ENCODE measurements around the gene NUP133. TPM values are rescaled to one million over a fixed set of nuclear protein-coding genes. Genes with fewer than 3 reads are reported as not detected.
"Not testable (repeated sequence)": the region's sequence is repeated elsewhere in the genome, so short reads cannot be mapped to it uniquely, and the experiment has no call there.

NUP133 gene
- total RNA-seq, 1 donor from 2014 or later = 9.3 TPM

GRCh38 chr1:229407206-229408026 lies 100.7 kb downstream of the NUP133 start:
- no peak for TF ChIP-seq CTCF (IDR thresholded peaks at IDR 0.05)
- no peaks in the 10 kb centered on the region for H3K9me3 ChIP-seq
- no peaks in the 10 kb centered on the region for H3K36me3 ChIP-seq
- H3K27ac ChIP-seq = no peak overlapping the region
- intact Hi-C loops (cut with DNase I) = no loop called here
- H3K4me3 ChIP-seq = peak overlapping the region; percentile 40 to 62
- no peaks in the 10 kb centered on the region for H3K27me3 ChIP-seq
- DNase-seq (ENCODE audit: low spot score in 2 of 2) = no peak
- H3K4me1 ChIP-seq = peaks cover 14 to 35% of the 10 kb centered on the region in 2 donors

- no peak for TF ChIP-seq CTCF (IDR thresholded peaks at IDR 0.05)
- Histone ChIP-seq H3K27ac (no peak overlapping the region), H3K4me1 (peaks cover 14 to 35% of the 10 kb centered on the region in 2 donors), H3K36me3 (no peaks in the 10 kb centered on the region), H3K27me3 (no peaks in the 10 kb centered on the region), H3K9me3 (no peaks in the 10 kb centered on the region), H3K4me3 (peak overlapping the region; percentile 40 to 62)
- DNase-seq (ENCODE audit: low spot score in 2 of 2) = no peak
- intact Hi-C loops (cut with DNase I) = no loop called here
Observed at GRCh38 chr1:229406798-229407197, 101.3 kb downstream of the NUP133 start.

- Histone ChIP-seq H3K27me3 (no peaks in the 10 kb centered on the region), H3K27ac (no peak overlapping the region), H3K9me3 (no peaks in the 10 kb centered on the region), H3K4me3 (no peak overlapping the region), H3K36me3 (no peaks in the 10 kb centered on the region), H3K4me1 (peaks cover 8 to 14% of the 10 kb centered on the region in 2 donors)
- no peak for TF ChIP-seq CTCF (IDR thresholded peaks at IDR 0.05)
- intact Hi-C loops (cut with DNase I) = no loop called here
- DNase-seq (ENCODE audit: low spot score in 2 of 2) = no peak
Observed at GRCh38 chr1:229403573-229403972, 104.6 kb downstream of the NUP133 start.

- Histone ChIP-seq H3K4me1 (peaks cover 8 to 9% of the 10 kb centered on the region in 2 donors), H3K27me3 (no peaks in the 10 kb centered on the region), H3K4me3 (no peak overlapping the region), H3K36me3 (no peaks in the 10 kb centered on the region), H3K27ac (no peak overlapping the region), H3K9me3 (no peaks in the 10 kb centered on the region)
- intact Hi-C loops (cut with DNase I) = no loop called here
- no peak for TF ChIP-seq CTCF (IDR thresholded peaks at IDR 0.05)
- no peak for DNase-seq (ENCODE audit: low spot score in 2 of 2)
Observed at GRCh38 chr1:229402993-229403392, 105.1 kb downstream of the NUP133 start.

GRCh38 chr1:229402329-229402728 lies 105.8 kb downstream of the NUP133 start:
- DNase-seq (ENCODE audit: low spot score in 2 of 2); H3K27ac ChIP-seq; H3K4me3 ChIP-seq; H3K4me1 ChIP-seq; H3K27me3 ChIP-seq; intact Hi-C loops (cut with DNase I); H3K9me3 ChIP-seq; H3K36me3 ChIP-seq: not testable (repeated sequence)

- no peaks in the 10 kb centered on the region for H3K4me1 ChIP-seq
- no peak overlapping the region for H3K4me3 ChIP-seq
- no peak for DNase-seq (ENCODE audit: low spot score in 2 of 2)
- intact Hi-C loops (cut with DNase I) = no loop called here
- H3K27ac ChIP-seq = no peak overlapping the region
- no peaks in the 10 kb centered on the region for H3K36me3 ChIP-seq
- no peaks in the 10 kb centered on the region for H3K9me3 ChIP-seq
- no peak for TF ChIP-seq CTCF (IDR thresholded peaks at IDR 0.05)
- H3K27me3 ChIP-seq = no peaks in the 10 kb centered on the region
Observed at GRCh38 chr1:229397762-229398161, 110.4 kb downstream of the NUP133 start.
